ENCODE results near the gene KCTD8.
"Not testable (repeated sequence)": the region's sequence is repeated elsewhere in the genome, so short reads cannot be mapped to it uniquely, and the experiment has no call there.

Gene KCTD8

DNA sequence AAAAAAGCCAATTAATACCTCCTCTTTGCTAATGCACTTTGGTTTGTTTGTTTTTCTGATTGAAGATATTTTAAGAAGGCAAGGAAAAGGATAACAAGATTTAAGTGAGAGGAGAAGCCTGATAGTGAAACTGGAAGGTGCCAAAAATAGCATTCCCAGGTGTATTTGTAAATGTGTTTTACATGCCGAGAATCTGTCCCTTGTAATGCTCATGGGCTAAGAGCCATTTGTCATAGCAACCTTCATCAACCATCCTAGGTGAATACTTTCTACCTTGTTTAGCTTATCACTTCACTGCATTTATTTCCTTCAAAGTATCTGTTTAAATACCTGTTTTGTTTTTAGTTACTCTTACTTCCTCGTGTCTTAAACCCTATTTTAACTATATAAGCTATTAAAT, 127.8 kb downstream of the KCTD8 start:
- DNase-seq, result no peak

DNA sequence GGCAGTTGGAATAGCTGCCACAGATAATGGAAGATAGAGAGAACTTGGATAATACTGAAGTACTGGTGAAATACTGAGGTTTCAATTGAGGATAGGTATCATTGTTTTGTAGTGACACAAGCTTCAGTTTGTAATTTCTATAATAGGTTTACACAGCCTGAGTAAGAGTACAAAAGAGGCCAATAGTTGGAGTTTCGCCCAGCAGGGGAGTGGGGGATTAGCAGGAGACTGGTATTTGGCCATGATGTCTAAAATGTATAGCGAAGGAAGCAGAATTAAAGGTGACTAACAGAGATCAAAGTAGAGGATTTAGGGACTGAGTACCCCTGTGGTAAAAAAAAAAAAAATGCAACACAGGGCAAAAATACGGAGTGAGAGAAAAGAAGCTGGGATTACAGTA, 129.5 kb downstream of the KCTD8 start:
- DNase-seq, result no peak

DNA sequence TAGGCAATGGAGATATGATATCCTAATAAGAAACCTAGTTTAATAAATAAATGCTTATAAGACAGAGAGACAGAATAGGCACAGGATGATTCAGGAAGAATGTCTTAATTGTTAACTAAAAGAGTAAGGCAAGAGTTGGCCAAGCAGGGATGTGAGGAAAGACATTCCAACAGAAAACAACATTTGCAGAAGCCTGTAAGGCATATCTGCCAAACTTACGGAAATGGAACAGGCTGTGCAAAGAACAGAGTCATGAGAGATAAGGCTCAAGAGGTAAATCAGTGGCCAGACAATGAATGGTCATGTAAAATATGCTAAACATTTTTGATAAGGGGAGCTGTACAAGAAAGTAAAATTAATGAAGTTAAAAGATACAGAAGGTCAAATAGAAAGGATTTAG, 134.9 kb downstream of the KCTD8 start:
- no peak for DNase-seq

DNA sequence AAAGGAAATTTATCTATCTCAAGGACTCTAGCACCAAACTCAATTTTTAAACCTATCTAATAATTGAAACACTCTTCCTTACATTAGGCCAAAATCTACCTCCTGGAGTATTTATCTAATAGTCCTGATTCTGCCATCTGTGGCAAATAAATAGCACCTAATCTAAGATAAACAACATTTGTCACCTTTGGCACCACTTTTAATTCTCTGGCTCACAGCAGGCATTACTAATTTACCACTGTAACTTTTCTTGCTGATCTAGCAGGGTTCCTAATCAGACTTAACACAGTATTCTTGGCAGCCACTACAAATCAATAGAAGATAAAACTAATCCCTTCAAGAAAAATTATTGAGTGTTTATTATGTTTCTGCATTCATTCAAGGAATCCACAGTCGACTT, 161.1 kb downstream of the KCTD8 start:
- no peak for DNase-seq

DNA sequence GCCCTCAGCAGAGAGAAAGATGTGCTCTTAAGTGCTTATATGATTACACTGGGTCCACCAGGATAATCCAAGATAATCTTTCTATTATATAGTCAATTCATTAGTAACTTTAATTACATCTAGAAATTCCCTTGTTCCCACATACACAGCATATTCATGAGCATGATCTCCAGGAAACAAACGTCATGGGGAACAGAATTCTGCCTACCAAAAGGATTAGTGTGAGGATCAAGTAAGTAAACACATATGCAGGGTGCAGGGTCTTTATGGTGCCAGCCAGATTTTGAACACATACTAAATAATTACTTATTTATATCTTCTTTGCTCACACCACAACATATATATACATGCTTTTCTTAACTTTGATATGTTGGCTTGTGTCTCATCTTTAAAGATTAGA, 169.1 kb downstream of the KCTD8 start:
- DNase-seq, result no peak

DNA sequence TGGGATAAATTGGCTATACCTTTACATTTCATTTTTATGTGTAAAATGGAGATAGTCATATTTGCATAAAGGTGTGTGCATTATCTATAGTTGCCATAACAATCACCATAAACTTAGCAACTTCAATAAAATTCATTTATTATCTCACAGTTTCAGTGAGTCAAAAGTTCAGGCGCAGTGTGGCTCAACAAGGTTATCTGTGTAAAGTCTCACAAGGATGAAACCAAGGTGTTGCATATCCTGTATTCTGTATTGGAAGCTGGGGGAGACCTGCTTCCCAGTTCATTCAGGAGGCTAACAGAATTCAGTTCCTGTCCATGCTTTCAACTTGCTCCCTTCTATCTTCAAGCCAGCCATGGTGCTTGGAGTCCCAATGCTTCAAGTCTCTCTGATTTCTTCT, 169.5 kb downstream of the KCTD8 start:
- DNase-seq, result no peak

DNA sequence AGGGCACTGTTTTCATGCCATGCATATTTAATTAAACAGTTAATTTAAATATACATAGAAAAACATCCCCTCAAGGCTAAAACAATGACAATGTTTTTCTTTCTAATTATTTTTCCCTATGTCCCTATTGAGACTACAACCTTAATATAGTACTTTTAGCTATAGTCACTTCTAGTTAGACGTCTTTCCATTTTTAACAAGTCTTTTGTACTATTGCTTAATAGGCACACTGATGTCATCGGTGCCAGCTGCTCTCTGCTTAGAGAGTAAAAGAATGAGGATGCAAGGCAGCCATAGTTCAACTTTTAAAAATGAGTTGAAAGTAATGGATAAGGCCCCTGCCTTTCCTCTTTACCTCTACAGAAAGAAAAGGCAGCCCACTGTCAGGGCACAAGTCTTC, 191.1 kb downstream of the KCTD8 start:
- no peak for DNase-seq

DNA sequence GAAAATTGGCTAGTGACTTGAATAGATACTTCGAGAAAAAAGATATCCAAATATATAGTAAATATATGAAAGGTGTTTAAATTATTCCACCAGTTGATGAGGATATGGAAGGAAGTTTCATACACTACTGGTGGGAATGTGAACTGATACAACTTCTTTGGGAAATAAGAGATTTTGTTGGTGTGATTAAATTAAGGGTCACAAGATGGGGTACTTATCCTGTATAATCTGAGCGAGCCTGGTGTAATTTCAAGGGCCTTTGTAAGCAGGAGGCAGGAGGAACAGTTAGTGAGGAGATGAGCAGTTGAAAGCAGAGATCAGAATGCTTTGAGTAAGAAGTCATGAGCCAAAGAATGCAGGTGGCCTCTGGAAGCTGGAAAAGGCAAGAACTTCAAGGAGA, 192.2 kb downstream of the KCTD8 start:
- DNase-seq, result no peak

DNA sequence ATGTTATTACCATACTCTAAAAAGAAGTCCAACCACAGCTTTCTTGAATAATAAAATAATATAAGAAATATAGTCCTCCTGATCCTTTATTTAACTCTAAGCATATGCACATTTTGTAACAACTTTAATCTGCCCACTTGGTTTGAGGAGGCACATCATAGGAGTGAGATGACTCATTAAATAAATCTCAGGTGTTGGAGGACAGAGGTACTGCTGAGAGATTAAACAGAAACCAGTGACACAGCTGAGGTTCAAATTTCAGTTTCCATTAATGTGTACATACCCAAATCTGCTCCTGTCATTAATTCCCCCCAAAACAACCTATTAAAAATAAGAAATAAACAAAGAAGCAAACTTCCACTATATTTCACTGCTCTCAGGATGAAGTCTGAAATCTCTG, 211.0 kb downstream of the KCTD8 start:
- DNase-seq, result no peak

DNA sequence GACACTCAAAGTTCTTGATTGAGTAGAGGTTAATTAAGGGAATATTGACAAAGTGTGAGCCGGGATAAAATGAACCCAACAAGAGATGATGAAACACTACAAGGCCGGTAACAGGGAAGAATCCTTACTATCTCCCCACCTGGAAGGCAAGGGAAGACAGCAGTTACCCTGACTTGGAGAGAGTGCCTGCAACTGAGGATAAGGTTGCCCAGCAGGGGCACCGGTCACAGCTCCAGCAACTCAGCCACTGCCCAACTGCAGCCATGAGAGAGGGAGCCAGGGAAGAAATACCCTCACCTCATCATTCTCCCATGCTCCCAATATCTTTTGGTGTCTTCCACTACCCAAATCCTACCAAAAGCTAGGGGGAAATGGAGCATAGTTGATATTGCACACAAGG, 212.7 kb downstream of the KCTD8 start:
- DNase-seq, result no peak

DNA sequence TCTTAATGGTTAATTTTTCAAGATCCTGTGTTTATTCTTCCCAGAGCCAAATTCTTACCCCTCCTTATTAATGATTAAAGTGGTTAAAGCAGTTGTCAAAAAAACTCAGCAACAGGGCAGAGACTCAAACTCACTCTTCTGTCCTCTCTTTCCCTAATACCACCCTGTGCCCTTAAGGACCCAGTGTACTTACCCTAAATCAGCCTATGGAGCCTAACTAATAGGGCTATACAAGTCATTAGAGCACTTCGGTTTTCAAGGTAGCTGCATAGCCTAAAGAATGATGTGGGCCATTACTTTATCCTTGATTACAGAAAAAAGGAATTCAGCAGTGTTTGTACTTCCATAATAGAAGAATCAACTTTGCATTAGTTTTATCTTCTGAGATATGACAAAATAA, 216.3 kb downstream of the KCTD8 start:
- DNase-seq, result no peak

DNA sequence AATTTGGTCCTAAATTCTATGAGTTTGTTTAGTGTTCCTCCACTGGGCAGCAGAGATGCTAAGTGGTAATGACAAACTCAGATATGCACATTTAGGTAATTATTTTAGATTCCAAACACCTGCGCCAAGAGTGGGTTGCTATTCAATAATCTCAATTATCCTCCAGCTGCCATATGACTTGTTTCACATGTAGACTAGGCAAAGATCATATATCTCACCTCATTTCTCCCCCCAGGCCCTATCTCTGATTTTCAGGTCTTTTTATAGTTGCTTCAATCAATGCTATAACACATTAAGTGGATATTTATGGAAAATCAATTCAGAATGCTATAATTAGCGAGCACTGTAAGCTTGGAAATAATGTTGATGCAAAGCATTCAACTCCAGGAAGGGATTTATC, 217.6 kb downstream of the KCTD8 start:
- DNase-seq, result no peak

DNA sequence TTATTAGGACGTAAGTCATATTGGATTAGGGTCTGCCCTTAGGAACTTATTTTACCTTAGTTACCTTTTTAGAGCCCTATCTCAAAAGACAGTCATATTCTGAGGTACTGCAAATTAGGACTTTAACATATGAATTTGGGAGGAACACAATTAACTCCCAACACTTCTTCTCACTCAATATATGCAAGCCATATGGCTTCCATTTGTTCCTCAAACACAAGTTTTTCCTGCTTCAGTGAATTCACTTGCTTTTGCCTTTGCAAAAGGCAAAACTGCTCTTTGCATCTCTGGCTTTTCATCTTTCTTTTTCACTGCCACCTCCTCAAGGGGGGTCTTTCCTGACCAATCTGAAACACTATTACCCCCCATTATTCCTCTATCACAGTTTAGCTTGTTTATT, 220.3 kb downstream of the KCTD8 start:
- DNase-seq, result no peak

DNA sequence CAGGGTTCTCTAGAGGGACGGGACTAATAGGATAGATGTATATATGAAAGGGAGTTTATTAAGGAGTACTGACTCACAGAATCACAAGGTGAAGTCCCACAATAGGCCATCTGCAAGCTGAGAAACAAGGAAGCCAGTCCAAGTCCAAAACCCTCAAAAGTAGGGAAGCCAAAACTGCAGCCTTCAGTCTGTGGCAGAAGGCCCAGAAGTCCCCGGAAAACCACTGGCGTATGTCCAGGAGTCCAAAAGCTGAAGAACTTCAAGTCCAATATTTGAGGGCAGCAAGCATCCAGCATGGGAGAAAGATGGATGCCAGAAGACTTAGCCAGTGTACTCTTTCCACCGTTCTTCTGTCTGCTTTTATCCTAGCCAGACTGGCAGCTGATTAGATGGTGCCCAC, 227.2 kb downstream of the KCTD8 start:
- no peak for DNase-seq

DNA sequence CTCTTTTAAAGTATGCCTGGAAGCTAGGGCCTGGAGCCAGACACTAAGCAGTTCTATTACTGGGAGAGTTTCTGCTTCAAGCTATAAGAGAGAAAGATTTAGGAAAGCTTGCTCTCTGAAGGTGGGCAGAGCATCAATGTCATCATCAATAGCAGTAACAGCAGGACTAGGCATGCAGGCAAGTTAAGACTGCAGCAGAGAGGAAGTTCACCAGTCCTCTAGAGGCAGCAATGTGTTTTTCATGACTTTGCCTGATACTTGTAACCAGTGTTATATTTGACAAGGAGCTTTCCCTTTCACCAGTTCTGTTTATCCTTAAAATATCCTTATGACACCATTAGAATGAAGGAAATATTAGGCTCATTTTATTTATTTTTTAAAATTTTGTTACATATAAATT, 237.9 kb downstream of the KCTD8 start:
- DNase-seq, result no peak

DNA sequence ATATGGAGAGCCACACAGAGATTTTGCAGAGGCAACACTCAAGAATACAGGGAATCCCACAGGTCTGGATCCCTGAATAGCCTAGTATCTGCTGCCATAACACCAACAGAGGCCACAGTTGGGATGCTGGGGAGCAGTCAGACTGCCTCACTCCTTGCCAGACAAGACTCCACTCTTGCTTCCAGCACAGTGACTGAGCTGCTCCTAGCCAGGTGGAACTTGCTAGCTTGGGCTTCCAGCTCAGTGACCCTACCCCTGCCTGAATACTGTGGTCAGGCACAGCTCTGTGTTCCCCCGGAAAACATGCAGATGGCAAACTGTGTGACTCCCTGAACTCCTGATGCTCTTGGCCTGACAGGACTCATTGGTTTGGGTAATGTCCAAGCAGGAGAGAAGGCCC, 251.8 kb downstream of the KCTD8 start:
- no peak for DNase-seq

DNA sequence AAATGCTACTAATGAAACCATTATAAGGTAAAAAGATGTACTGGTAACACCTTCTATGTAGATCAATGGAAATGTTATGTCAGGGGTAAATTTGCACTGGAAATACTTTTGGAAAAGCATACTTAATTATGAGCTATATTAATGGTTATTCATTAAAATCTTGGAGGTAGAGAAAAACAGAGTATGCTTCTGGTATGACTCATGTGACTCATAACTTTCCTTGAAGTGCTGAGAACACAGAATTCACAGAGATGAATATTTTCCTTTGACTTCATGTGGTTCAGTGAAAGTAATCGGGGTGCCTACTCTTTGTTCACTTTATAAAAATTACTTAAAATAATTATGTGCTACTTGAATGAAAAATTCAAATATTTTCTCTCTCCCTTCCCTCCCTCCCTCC, 254.2 kb downstream of the KCTD8 start:
- DNase-seq, result no peak

DNA sequence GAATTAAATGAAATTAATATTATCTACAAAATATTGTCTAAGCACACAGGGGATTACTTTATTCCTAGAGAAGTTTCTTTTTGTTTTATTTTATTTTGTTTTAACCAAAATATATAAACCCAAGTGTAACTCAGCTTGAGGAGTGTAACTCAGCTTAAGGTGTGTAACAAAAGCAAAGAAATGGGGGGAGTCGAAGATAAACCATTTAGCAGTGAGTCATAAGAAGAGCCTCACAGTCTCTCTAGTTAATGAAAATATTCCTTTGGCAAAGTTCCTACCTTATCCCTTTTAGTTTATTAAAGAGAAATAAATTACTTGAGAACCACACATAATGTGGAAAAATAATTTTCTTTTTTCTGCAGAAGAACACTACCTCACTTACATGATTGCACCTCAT, 261.8 kb downstream of the KCTD8 start:
- DNase-seq, result no peak

DNA sequence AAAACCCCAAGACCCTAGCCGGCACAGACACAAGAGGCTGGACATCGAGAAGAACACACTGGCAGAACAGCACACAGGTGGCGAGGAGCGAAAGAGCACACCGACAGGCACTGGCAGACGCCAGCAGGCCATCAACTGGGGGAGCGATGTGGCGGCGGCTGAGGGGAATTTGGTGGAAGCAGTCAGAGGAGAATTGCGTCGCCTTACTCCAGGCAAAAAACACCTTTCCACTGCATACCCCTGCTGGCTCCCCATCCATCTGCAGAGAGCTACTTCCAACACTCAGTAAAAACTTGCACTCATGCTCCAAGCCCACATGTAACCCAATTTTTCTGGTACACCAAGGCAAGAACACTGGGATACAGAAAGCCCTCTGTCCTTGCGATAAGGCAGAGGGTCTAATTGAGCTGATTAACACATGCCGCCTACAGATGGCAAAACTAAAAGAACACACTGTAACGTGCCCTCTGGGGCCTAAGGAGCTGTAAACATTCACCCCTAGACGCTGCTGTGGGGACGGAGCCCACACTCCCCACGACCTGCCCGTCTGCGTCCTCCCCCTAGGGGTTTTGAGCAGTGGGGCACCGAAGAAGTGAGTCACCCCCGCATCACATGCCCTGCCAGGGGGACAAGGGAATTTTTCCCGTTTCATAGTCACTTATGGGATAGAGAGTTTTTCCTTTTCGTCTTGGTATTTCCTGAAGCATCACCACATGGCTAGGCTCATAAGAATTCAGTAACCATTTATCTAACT, 262.3 kb downstream of the KCTD8 start:
- DNase-seq, result no peak

DNA sequence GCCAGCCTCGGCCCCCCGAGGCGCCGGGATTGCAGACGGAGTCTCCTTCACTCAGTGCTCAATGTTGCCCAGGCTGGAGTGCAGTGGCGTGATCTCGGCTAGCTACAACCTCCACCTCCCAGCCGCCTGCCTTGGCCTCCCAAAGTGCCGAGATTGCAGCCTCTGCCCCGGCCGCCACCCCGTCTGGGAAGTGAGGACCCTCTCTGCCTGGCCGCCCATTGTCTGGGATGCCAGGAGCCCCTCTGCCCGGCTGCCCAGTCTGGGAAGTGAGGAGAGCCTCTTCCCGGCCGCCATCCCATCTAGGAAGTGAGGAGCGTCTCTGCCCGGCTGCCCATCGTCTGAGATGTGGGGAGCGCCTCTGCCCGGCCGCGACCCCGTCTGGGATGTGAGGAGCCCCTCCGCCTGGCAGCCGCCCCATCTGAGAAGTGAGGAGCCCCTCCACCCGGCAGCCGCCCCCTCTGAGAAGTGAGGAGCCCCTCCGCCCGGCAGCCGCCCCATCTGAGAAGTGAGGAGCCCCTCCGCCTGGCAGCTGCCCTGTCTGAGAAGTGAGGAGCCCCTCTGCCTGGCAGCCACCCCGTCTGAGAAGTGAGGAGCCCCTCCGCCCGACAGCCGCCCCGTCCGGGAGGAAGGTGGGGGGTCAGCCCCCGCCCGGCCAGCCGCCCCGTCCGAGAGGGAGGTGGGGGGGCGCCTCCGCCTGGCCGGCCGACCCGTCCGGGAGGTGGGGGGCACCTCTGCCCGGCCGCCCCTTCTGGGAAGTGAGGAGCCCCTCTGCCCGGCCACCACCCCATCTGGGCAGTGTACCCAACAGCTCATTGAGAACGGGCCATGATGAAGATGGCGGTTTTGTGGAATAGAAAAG, 266.9 kb downstream of the KCTD8 start:
- not testable (repeated sequence) for DNase-seq

DNA sequence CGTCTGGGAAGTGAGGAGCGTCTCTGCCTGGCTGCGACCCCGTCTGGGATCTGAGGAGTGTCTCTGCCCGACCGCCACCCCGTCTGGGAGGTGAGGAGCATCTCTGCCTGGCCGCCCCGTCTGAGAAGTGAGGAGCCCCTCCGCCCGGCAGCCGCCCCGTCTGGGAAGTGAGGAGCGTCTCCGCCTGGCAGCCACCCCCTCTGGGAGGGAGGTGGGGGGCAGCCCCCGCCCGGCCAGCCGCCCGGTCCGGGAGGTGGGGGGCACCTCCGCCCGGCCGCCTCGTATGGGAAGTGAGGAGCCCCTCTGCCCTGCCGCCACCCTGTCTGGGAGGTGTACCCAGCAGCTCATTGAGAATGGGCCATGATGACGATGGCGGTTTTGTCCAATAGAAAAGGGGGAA, 280.8 kb downstream of the KCTD8 start:
- DNase-seq, result not testable (repeated sequence)

DNA sequence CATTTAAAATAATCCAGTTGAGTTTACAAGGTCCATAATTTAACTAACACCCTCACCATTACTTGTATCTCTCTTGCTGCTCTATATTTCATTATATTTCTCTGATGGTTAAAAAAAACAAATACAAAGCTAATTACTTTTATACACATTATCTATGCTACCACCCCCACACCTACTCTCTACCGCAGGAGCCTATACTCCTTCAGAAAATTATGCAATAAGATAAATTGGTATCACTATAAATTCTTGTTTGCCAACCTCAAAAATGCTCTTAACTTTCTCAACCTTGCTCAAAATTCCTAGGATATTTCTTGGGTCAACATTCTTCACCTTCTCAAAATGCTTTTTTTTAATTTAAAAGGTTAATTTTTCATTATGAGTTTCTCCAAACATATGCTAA, 282.7 kb downstream of the KCTD8 start:
- no peak for DNase-seq

DNA sequence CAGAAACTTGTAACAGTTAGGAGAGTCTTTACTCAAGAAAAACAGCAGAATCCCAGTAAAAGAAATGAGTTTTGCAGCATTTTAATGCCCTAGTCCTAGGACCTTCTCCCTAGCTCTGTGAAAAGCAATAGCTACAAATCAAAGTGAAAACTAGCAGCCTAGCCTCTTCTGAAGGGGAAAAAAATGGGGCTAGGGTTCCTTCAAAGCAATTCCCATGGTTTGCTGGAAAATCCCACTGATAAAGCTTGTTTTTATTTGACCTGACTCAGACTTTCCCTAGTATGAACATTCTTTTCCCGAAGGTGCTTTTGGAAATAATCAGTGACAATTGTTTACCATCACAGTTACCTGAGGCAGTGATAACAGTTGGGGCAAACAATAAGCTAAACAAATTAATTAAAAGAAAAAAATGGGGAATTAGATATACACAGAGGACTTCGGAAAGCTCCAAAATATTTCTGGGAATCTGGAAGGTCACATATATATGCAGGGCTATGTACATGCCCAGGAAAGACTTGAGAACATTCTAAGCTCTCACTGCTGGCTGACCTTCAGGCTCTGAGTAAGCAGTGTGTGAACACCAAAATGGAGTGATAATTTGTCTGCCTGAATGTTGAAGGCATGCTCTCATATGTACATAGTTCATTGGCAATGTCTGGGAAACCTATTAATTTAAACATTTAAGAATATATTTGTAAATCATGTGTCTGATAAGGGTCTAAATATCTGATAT, 285.9 kb downstream of the KCTD8 start:
- no peak for DNase-seq

DNA sequence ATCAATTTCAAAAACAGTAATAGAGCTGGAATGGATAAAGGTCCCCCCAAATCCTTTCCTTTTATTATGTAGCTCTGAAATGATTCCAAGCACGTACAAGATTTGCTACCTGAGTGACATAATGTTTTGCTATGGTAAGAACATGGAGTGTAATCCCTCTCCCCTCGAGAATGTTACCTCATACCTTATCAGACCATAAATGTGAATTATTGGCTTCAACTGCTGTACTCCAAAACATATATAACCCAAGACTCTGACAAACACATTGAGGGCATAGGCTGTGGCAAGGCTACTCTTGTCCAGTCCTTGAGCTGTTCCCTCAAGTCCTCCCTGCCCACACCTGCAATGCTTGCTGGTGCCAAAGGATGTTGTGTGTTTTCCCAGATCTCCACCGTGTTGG, 286.9 kb downstream of the KCTD8 start:
- no peak for DNase-seq
